Iris pigment epithelial cell (primary cell): ENCODE data around the gene KNL1.
"Not testable (repeated sequence)": the region's sequence is repeated elsewhere in the genome, so short reads cannot be mapped to it uniquely, and the experiment has no call there.

Source experiments
- DNase-seq: peaks from one replicate; pipeline ENCODE4 v3.0.0-alpha.2; 2011; ENCODE audit warnings: low read depth

The KNL1 gene

GRCh38 chr15:40584191-40584590, 9.9 kb upstream of the KNL1 start:
- DNase-seq, result no peak

GRCh38 chr15:40590667-40591050, 3.4 kb upstream of the KNL1 start:
- DNase-seq, result peak; percentile 15

- no peak for DNase-seq
Observed at GRCh38 chr15:40591389-40591788, 2.7 kb upstream of the KNL1 start.

GRCh38 chr15:40593165-40593564, 884 bp upstream of the KNL1 start:
- DNase-seq, result no peak

- peak; percentile 38 for DNase-seq
Observed at GRCh38 chr15:40594429-40594836, 384 bp downstream of the KNL1 start.

GRCh38 chr15:40595219-40595618, 1.2 kb downstream of the KNL1 start:
- DNase-seq, result peak; percentile 7

- DNase-seq, result no peak
Observed at GRCh38 chr15:40595773-40596172, 1.7 kb downstream of the KNL1 start.

- no peak for DNase-seq
Observed at GRCh38 chr15:40597024-40597423, 3.0 kb downstream of the KNL1 start.

GRCh38 chr15:40598126-40598525, 4.1 kb downstream of the KNL1 start:
- DNase-seq, result no peak

- no peak for DNase-seq
Observed at GRCh38 chr15:40598672-40599071, 4.6 kb downstream of the KNL1 start.

GRCh38 chr15:40600956-40601355, 6.9 kb downstream of the KNL1 start:
- DNase-seq, result no peak

- no peak for DNase-seq
Observed at GRCh38 chr15:40603935-40604334, 9.9 kb downstream of the KNL1 start.

- DNase-seq, result no peak
Observed at GRCh38 chr15:40613080-40613479, 19.0 kb downstream of the KNL1 start.

- DNase-seq, result no peak
Observed at GRCh38 chr15:40618023-40618422, 24.0 kb downstream of the KNL1 start.

- no peak for DNase-seq
Observed at GRCh38 chr15:40618906-40619305, 24.9 kb downstream of the KNL1 start.

GRCh38 chr15:40623361-40623760, 29.3 kb downstream of the KNL1 start:
- DNase-seq, result no peak

GRCh38 chr15:40630313-40630712, 36.3 kb downstream of the KNL1 start:
- peak; percentile 12 for DNase-seq

GRCh38 chr15:40633178-40633577, 39.1 kb downstream of the KNL1 start:
- peak; percentile 80 for DNase-seq

GRCh38 chr15:40637221-40637745, 43.2 kb downstream of the KNL1 start:
- DNase-seq, result no peak

- no peak for DNase-seq
Observed at GRCh38 chr15:40639677-40640076, 45.6 kb downstream of the KNL1 start.

- DNase-seq, result no peak
Observed at GRCh38 chr15:40647523-40647922, 53.5 kb downstream of the KNL1 start.

GRCh38 chr15:40650479-40650878, 56.4 kb downstream of the KNL1 start:
- DNase-seq, result no peak

- no peak for DNase-seq
Observed at GRCh38 chr15:40660686-40661085, 66.6 kb downstream of the KNL1 start.

- no peak for DNase-seq
Observed at GRCh38 chr15:40664909-40665308, 70.9 kb downstream of the KNL1 start.

- not testable (repeated sequence) for DNase-seq
Observed at GRCh38 chr15:40676290-40676689, 82.2 kb downstream of the KNL1 start.
